Measurements from ENCODE around the gene AGPAT2. TPM values are rescaled to one million over a fixed set of nuclear protein-coding genes. Genes with fewer than 3 reads are reported as not detected.

Gene AGPAT2
- polyA plus RNA-seq, 1 of the 3 experiments (the other 2 are of a cell fraction) = 46.8 TPM

DNA sequence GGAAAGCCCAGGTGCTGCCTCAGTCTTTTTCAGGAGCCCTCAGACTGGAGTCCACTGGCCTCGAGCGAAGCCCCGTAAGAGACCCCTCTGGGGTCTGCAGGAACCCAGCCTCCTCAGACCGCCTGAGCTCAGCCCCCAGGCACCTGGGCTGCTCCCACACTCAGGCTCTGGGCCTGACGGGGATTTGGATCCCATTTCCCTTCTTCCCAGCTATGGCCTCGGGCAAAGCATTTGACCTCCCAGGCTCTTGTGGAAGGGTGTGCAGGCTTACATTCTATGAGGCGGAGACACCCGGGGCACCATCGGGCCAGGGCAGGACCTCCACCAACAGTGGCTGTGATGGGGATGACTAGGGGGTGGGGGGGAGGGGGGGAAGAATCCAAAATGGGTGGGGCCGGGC, 4.5 kb downstream of the AGPAT2 start:
- Histone ChIP-seq H3K4me3 (ENCODE audit: low read depth in 2 of 2, low read length in 1 of 2) (no peak overlapping the region), H3K79me2 (ENCODE audit: insufficient read depth) (peaks cover 22% of the 10 kb centered on the region), H3K36me3 (replicated peaks in 1 of 2; ENCODE audit: control insufficient read depth in 1 of 2, insufficient read depth in 2 of 2, low read length in 1 of 2) (no peaks in the 10 kb centered on the region), H3F3A (replicated peaks; ENCODE audit: insufficient read depth) (no peaks in the 10 kb centered on the region), H3K4me2 (no peak overlapping the region), H3K27ac (ENCODE audit: low read depth in 2 of 2, low read length in 1 of 2) (no peak overlapping the region), H3K9me3 (no peaks in the 10 kb centered on the region), H3K9me2 (no peaks in the 10 kb centered on the region), H2AFZ (ENCODE audit: low read depth) (no peak overlapping the region), H3K27me3 (ENCODE audit: insufficient read depth) (no peaks in the 10 kb centered on the region), H3K9ac (no peak overlapping the region), H4K20me1 (ENCODE audit: insufficient read depth) (peaks cover 11% of the 10 kb centered on the region; the same call in 1 of the 2 replicates), H3K4me1 (ENCODE audit: control insufficient read depth in 1 of 2, insufficient read depth in 2 of 2, low read depth in 1 of 2, low read length in 1 of 2) (peaks cover 4 to 38% of the 10 kb centered on the region in 2 experiments; a peak in 2 of 4 replicates)
- 87% methylated on average over 5 of the region's 10 CpGs for WGBS (ENCODE audit: low lambda C conversion rate)
- no peak for DNase-seq
- TF ChIP-seq ZBTB33 (IDR thresholded peaks at IDR 0.05; ENCODE audit: borderline replicate concordance, low read depth) = no peak
- TF ChIP-seq, protein P1, sequence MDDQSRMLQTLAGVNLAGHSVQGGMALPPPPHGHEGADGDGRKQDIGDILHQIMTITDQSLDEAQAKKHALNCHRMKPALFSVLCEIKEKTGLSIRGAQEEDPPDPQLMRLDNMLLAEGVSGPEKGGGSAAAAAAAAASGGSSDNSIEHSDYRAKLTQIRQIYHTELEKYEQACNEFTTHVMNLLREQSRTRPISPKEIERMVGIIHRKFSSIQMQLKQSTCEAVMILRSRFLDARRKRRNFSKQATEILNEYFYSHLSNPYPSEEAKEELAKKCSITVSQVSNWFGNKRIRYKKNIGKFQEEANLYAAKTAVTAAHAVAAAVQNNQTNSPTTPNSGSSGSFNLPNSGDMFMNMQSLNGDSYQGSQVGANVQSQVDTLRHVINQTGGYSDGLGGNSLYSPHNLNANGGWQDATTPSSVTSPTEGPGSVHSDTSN (IDR thresholded peaks at IDR 0.05) = no peak
- TF ChIP-seq EZH2phosphoT487 (IDR thresholded peaks at IDR 0.05; ENCODE audit: borderline replicate concordance, low read depth) = no peak
- TF ChIP-seq FOXJ3 (CRISPR knock-in tag; IDR thresholded peaks at IDR 0.05) = no peak
- POLR2A ChIA-PET = no interaction called here
- CTCF ChIA-PET = interaction anchor here (0.9 to 8.5 kb wide), 5 partner anchors 10 to 199 kb away, joined by 3 to 90 read pairs (median 3); no protein-coding TSS in a partner anchor

DNA sequence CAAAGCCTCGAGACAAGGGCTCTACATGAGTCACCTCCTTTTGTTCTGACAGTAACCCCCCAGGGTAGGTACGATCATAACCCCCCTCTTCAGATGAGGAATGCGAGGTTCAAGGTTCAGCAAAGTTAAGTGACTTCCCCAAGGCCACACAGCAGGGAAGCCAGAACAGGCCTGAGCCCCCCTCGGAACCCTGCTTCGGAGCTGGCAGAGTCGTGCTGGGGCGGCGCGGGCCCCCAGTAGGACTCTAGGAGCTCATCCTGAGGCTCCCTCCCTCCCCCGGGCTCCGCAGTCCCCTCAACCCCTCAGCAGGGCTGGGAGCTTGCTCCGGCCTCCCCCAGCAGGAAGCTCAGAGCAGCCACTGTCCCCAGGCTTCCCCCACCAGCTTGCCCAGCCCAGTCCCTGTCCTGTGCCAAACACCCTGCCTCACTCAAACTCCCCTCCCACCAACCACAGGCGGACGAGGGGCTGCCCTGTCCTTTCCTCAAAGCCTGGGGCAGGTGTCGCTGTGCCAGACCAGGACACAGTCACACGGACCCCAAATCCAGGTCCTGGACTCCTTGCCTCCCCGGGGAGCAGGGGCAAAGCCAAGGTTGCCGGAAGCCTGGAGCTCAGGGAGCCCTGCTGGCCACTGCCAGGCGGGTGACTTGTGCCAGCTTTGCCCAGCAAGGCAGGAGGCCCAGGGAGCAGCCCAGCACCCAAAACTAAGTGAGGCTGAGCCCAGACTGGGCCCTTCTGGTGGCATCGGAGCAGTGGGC, 5.1 kb downstream of the AGPAT2 start:
- H3K4me2 ChIP-seq = no peak overlapping the region
- no peak for DNase-seq
- no peak overlapping the region for H3K9ac ChIP-seq
- POLR2A ChIA-PET = no interaction called here
- H3K9me2 ChIP-seq = no peaks in the 10 kb centered on the region
- H4K20me1 ChIP-seq (ENCODE audit: insufficient read depth) = peaks cover 11% of the 10 kb centered on the region; the same call in 1 of the 2 replicates
- H3K9me3 ChIP-seq = no peaks in the 10 kb centered on the region
- H3K36me3 ChIP-seq (replicated peaks in 1 of 2; ENCODE audit: control insufficient read depth in 1 of 2, insufficient read depth in 2 of 2, low read length in 1 of 2) = no peaks in the 10 kb centered on the region
- 88% methylated on average over 13 of the region's 20 CpGs for WGBS (ENCODE audit: low lambda C conversion rate)
- CTCF ChIA-PET = interaction anchor here (0.9 to 8.5 kb wide), 4 partner anchors 10 to 193 kb away, joined by 3 to 90 read pairs (median 4); no protein-coding TSS in a partner anchor
- TF ChIP-seq, protein P2, sequence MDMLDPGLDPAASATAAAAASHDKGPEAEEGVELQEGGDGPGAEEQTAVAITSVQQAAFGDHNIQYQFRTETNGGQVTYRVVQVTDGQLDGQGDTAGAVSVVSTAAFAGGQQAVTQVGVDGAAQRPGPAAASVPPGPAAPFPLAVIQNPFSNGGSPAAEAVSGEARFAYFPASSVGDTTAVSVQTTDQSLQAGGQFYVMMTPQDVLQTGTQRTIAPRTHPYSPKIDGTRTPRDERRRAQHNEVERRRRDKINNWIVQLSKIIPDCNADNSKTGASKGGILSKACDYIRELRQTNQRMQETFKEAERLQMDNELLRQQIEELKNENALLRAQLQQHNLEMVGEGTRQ (IDR thresholded peaks at IDR 0.05; ENCODE audit: borderline replicate concordance, low read depth, low read length) = no peak
- no peak for TF ChIP-seq TEAD4 (IDR thresholded peaks at IDR 0.05; ENCODE audit: borderline replicate concordance, insufficient read depth)
- no peak for TF ChIP-seq ELF1 (IDR thresholded peaks at IDR 0.05)
- no peak for TF ChIP-seq JUND (IDR thresholded peaks at IDR 0.05)
- TF ChIP-seq RAD21 (IDR thresholded peaks at IDR 0.05; ENCODE audit: low read length) = no peak
- no peak for TF ChIP-seq RFX5 (IDR thresholded peaks at IDR 0.05; ENCODE audit: low read length)
- TF ChIP-seq SIN3A (IDR thresholded peaks at IDR 0.05; ENCODE audit: borderline replicate concordance, low read depth, low read length) = no peak
- no peak for TF ChIP-seq SMC3 (IDR thresholded peaks at IDR 0.05; ENCODE audit: low read depth, low read length)
- TF ChIP-seq GATA2 (CRISPR knock-in tag; IDR thresholded peaks at IDR 0.05) = no peak
- H3K79me2 ChIP-seq (ENCODE audit: insufficient read depth) = peaks cover 22% of the 10 kb centered on the region
- no peak overlapping the region for H3K27ac ChIP-seq (ENCODE audit: low read depth in 2 of 2, low read length in 1 of 2)
- no peaks in the 10 kb centered on the region for H3K27me3 ChIP-seq (ENCODE audit: insufficient read depth)
- no peak overlapping the region for H2AFZ ChIP-seq (ENCODE audit: low read depth)
- peaks cover 4 to 37% of the 10 kb centered on the region in 2 experiments; a peak in 2 of 4 replicates for H3K4me1 ChIP-seq (ENCODE audit: control insufficient read depth in 1 of 2, insufficient read depth in 2 of 2, low read depth in 1 of 2, low read length in 1 of 2)
- no peak overlapping the region for H3K4me3 ChIP-seq (ENCODE audit: low read depth in 2 of 2, low read length in 1 of 2)
- no peaks in the 10 kb centered on the region for H3F3A ChIP-seq (replicated peaks; ENCODE audit: insufficient read depth)
